Islet of Langerhans (tissue), 1 donor: Measurements from ENCODE around the gene MRPL10.

Experiments used
- FAIRE-seq: peaks from one replicate; lab custom pipeline; 2011; peaks lifted over from hg19 to GRCh38; lab: Jason Lieb, UNC

Gene MRPL10

DNA sequence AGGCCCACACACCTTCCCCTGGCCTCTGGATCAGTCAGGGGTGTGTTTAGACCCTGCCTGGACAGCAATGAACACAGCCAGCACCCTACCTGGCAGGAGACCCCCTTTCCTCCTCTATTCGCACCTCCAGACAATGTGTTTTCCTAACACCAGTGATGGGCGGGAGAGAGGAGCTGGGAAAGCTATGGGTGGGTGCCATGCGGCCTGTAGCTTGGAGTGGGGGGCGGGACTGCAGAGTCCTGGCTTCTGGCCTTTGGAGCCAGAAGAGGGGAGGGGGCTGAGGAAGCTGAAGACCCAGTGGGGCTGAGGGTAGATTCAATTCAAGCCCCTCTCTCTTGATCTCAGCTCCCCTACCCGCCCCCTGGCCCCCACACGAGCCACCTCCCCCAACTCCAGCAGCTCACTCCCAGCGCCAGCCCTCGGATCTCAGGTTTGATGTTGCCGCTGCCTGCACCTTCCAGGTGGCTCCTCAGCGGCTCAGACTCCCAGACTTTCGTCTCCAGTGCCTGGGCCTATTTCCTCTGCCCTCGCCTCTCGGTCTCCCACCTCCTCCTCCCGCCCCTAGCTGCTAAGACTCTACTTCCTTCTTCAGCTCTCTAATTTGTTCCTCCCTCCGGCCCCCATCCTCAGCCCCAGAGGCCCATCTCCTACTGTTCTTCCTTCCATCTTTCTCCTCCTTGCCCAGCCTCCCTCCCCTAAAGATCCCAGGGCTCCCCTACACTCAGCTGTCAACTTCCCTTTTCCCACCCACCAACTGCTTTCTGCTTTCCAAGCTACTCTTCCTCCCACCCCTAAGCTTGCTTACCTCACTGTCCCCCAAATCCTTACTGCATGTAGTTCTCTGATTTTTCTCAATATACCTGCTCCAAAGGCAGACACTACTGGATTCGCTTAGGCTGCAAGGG is 26.5 kb upstream of the MRPL10 start:
- no peak for FAIRE-seq

DNA sequence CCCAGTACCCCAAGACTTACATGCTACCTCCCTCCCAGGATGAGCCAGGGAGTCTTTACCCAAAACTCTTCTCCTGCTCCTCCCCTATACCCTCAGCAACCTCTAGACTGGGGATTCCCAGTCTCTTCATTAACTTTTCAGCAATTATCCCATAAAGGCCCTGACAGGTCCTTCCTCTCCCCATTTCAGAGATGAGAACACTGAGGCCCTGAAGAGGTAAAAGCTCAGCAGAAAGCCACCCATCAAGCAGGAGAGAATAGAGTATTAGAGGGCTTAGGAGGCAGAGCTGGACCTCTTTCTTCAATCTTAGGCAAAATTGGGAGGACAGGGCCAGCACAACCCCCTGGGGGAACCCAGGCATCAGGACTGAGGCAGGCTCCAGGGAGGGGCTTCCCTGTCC is 25.5 kb upstream of the MRPL10 start:
- FAIRE-seq, result no peak

DNA sequence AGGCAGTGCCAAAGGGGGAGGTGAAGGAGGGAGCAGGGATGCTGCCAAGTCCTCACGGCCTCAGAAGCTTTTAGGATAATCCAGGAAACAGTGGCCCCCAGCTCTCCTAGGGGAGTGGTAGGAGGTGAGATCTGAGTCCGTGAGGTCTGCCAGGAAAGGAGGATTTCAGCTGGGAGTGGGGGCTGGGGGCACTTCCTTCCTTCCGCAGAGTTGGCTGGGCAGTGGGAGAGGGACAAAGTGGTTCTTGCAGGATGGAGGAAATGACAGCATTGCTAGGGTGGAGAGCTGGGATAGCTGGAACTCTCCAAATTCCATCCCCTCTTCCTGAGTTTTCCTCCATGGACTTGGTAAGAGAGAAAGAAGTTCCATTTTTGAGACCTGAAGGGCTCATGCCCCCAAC is 24.4 kb upstream of the MRPL10 start:
- no peak for FAIRE-seq

DNA sequence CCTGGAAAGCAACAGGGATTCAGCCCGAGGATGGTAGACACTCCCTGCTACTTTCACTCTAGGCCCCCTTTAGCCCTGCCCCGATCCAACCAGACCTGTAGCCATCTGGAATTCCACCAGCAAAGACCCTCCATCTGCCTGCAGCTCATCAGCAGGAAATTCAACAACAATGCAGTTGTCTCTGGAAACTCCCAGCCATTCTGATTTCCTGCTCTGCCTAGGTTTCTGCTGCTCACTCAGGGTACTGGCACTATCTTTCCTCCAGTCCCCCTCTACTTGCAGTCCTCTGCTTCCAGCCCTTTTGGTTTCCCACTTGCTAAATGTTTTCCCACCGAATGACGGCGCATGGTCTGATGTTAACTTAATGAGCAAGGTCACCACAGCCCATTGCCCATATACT is 22.3 kb upstream of the MRPL10 start:
- no peak for FAIRE-seq

DNA sequence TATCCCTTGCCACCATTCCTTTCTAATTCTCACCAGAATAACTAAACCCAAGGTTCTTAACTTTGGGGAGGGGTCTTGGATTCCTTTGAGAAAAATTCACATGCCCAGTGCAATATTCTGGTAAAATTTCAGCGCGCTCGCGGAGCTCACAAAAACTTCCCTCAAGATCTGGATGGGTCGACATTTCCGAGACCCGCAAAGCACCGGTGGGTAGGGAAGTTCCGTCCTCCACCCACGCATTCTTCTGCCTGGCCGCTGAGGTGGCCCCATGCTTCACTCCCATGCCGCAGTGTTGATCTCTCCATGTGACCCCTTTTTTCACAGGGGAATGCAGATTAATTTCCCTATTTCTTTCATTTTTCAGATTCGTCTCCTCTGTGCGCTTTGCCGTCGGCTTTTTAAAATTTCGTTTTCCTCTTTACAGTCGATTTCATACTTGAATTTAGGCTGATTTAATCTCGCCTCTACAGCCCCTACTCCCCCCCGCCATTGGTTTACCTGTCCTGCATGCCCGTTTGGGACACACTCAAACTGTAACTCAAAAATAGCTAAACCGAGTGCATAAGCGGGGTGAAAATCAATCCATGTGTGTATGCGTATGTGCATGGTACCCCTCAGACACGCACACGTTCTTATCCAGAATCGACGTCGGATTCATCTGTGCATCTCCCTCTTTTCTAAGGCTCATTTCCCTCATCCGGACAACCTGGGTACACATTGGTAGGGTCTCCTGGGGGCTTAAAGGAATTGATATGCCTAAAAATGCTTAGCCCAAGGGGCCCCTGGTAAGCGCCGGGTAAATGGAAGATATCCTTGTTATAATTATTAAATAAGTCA is 21.0 kb upstream of the MRPL10 start:
- no peak for FAIRE-seq

DNA sequence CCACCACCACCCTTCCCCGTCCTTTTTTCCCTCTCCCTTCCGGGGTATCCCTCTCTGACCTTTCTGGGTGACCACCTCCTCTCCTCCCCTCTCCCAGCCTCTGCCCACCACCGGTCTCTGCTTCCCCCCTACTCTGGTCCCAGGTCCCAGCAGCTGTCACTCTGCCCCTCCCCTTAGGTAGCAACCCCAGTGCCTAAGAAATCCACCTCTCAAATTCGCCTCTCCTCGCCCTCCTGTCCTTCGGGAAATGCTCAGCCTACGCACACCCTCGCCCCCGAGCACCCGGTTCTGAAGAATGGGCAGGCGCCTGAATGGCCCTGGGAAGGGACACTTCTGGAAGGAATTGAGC is 20.4 kb upstream of the MRPL10 start:
- FAIRE-seq, result no peak

DNA sequence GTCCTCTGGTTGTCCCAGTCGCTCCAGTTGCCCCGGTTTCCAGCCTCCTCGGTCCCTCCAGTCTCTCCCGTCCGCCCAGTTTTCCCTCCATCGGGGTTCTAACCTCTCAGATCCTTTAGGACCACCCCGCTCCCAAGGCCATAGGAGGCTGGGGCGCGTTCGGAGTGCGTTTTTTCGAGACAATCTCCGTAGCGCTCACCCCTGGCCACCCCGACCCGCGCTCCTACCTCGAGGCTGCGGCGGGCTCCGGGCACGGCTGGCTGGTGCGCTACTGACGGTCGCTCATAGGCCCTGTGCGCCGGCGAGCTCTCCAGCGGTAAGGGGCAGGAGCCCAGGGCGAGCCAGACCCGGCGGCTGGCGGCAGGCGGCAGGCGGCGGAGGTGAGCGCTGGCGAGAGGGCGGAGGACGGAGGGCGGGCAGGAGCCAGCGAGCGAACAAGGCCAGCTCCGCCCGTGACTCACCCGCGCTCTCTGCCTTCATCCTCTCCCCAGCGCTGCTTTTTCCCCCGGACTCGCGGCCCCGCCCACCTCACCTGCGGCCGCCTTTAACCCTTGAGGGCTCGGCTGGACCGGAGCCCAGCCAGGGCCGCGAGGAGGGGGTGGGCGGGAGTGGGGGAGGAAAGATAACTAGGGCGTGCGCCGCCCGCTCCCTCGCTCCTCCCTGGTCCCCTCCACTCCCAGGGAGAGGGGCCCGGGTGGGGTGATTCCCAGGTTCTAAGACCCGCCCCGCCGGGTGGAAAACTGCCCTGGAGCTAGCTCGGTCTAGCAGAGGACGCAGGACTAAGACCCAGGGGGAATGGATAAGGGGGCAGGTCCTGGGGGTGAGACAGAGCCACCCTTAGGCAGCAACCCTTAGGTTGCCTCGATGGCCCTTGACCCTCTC is 19.6 kb upstream of the MRPL10 start, which contains the start of gene SP6:
Gene SP6, minus strand, starts transcription at position 472 of the 882 bp plus-strand sequence. CDS start 2,734 bp downstream, outside the sequence.
- no peak for FAIRE-seq

DNA sequence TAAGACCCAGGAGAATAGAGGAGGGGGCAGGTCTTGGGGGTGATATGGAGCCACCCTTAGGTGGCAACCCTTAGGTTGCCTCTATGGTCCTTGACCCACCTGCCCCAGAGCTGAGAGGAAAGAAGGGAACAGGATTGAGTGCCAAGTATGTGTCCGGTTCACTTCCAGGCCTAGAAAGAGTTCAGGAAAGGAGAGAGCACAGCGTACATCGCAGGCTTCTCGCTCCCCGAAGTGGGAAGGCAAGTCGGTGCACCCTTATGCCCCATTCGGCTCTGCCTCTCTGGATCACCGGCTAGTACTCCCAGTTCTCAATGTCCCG is 19.0 kb upstream of the MRPL10 start:
- FAIRE-seq, result no peak

DNA sequence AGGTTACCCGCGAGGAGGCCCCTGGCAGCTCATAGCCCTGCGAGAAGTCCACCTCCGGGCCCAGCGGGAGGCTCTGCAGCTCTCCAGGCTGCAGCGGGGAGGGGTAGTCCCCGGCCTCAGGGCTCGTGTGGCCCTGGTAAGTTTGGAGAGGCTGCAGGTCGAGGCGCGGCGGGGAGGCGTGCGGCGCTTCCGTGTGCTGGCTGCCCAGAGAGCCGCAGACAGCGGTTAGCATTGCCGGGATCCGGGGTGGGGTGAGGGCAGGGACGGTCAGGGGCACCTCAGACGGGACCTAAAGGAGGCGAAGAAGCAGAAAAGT is 16.8 kb upstream of the MRPL10 start:
- no peak for FAIRE-seq

DNA sequence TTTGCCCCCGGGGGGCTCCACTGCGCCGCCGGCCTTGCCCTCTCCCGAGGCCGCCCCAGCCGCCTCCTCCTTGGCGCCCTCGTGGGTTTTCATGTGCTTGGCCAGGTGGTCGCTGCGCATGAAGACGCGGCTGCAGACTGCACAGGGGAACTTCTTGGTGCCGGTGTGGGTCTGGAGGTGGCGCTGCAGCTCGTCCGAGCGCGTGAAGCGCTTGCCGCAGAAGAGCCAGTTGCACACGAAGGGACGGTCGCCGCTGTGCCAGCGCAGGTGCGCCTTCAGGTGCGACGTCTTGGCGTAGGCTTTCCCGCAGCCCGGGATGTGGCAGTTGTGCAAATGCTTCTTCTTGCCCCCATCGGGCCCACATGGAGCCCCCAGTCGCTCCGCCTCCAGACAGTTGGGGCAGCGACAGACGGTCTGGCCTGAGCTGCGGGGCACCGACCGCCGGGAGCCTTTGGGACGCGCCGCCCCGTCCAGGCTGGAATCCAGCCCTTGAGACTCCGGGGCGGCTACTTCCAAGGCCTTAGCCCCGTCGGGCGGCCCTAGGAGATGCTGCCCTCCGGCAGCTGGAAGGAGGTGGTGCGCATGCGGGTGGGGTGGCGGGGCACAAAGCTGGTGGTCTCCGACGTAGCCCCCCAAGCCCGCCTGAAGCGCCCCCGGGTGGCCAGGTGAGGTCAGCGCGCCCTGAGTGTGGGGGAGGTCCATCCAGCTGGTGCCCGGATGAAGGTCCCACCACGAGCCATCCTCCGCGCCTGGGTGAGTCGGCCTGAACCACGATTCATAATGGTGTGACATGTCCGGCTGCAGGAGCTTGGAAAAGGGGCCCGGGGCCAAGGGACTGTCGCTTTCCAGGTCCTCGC is 16.2 kb upstream of the MRPL10 start:
- no peak for FAIRE-seq

DNA sequence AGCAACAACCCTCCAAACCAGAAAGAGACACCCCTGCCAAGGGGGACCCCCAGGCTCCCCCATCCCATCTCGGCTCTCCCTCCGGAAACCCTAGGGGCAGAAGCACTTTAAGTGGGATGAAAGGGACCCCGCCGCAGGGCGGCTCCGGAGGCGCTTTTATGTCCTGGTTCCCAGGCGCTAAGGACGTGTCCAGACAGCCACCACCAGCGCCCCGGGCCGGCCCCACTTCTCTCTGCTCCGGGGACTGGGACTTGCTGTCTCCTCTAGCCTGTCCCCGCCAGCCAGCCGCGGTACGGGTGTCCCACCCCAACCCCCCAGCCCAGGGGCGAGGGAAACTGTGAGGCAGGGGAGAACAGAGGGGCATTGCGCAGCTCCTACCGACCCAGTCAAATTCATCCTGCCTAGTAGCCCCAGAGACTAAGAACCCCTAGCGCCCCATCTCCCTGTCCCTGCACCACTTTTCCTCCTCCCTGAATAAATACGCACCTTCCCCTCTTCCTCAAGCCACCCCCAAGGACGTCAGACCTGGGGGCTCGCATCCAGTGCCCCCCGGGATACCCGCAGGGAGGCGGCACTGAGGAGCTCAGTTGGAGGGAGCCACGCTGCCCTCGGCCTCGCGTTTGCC is 15.5 kb upstream of the MRPL10 start:
- FAIRE-seq, result no peak

DNA sequence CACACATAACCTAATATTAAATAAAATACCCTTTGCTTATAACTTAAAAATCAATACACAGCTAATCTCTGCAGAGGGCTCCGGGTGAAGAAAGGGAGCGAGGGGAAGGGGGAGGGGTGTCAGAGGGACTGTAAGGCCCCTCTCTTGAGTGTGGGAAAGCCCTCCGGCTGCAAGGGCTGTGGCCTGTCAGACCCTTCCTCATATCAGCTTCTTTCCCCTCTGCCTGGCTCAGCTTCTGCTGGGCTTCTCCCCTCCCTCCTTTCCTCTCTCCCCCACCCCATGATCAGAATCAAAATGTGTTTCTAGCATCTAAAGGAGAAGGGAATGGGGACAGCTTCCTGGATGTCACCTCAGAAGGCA is 14.4 kb upstream of the MRPL10 start:
- FAIRE-seq, result no peak

DNA sequence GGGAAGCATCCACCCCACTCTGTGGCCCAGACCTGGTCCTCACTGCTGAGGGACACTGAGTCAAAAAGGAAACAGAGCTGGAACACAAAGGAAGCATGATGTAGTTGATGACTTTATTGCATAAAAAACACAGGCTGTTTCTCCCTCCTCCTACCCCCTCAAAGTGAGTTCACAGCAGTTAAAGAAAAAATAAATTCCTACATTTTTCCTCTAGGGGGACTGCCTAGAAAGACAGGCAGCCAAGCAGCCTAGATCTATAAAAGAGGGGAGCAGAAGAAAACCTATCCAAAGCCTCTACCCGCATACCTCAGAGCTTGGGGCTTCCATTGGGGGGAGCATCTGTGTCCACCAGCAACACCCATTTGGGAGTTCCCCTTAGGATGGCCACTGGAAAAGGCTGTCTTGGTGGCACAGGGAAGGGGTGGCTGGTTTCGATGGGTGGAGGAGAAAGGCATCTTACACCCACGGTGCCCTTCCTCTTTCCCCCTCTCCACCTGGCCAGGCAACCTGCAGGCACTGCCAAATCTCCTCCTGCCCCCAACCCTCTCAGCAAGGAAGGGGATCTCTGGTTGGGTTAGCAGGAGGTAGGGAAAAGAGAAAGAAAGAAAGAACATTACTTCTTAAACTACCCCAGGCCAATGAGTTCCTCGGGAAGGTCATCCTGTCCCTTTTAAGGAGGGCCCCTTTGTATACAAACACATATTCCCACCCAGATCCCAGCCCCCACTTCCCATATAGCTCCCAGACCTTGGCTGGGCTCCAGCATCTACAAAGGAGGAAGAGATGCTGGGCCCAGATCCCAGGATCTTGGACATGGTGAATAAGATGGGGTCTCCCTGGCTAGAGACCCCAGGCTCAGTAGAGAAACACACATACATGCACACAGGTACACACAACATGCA is 13.7 kb upstream of the MRPL10 start:
- no peak for FAIRE-seq

DNA sequence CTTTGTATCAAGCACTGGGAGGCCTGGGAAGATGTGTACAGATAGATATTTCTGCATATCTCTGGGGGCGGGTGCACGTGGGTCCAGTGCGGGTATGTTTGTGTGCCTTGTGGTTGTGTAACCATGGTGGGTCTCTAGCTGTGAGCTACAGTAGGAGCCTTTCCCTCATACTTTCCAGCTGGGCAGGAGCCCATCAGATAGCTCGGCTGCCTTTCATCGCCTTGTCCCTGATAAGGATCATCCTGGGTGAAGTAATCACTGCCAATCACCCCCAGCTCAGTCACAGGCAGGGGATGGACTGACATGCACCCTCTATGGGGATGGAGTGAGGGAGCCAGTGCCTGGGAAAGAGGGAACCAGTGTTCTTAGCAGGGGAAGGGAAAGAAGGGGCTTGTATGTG is 12.9 kb upstream of the MRPL10 start:
- FAIRE-seq, result no peak

DNA sequence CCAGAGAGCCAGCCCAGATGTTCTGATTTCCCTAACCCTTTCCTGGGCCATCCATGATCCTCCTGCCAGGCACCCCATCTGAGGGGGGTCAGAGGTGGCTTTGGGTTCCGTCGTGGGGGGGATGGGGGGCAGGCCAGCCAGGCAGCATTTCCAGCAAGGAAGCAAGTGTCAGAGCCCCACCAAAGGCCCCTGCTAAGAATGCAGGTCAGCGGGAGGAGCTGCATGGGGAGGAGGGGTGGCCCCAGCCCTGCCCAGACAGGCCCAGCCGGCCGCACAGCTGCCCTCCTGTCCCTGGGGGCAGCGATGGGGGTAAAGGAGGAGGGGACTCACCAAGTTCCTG is 12.0 kb upstream of the MRPL10 start:
- no peak for FAIRE-seq

DNA sequence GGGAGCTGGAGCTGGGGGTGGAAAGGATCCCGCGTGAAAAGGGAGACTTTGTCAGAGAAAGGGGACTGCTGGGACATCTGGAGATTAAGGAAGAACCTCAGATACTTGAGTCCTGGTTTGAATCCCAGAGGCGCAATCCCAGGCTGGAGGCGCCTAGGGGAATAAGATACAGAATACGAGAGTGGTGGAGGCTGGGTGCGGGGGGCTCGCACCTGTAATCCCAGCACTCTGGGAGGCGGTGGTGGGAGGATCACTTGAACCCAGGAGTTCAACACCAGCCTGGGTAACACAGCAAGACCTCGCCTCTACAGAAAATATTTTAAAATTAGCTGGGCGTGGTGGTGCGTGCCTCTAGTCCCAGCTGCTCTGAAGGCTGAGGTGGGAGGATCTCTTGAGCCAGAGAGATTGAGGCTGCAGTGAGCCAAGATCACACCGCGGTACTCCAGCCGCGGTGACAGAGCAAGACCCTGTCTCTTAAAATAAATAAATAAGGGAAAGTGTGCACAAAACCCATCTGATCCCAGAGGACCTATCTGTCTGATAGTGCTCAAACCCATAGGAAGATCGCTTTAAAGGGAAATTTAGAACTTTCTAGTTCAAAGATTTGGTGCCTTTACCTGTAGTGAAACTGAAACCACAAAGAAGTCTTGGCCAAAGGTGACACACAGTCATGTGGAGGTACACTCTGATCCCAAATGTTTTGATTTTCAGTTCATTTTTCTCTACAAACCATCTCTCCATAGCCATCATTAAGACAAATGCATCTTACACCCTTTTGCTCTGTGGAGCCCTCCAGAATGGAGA is 10.3 kb upstream of the MRPL10 start:
- no peak for FAIRE-seq

DNA sequence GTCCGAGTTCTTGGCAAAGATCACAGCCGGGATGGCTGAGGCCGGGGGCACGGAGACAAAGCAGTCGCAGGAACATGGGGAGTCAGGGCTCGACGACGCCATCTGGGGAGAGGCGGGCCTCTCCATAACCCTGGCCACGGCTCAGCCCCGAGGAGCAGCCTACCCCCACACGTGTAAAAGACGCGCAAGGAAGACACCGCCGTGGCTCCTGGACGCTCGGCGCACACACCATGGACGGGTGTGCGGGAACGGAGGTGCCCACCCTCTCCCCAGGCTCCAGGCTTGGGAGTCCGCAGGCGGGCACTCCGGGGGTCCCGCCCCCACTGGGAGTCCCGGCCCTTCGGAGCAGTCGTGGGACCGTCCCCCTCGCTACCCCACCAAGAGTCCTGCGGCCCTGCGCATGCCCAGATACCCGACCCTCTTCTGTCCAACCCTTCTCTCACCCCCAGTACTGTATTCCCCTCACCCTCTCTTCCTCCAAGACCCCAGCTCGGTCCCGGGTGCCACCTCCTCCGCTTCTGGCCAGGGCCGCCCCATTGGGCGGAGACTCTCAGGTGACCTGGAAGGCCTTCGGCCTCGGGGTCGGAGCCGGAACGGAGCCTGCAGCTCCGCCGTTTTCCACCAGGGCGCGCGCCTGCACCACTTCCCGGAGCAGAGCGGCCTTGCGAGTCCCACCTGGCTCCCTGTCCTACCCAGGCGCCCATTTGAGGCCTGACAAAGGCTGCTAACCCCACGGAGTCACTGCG is 9.6 kb upstream of the MRPL10 start, which contains the start of gene SCRN2:
Gene SCRN2, minus strand, starts transcription at position 532 of the 746 bp plus-strand sequence. Its CDS starts 430 bp downstream, at position 102.
- no peak for FAIRE-seq

DNA sequence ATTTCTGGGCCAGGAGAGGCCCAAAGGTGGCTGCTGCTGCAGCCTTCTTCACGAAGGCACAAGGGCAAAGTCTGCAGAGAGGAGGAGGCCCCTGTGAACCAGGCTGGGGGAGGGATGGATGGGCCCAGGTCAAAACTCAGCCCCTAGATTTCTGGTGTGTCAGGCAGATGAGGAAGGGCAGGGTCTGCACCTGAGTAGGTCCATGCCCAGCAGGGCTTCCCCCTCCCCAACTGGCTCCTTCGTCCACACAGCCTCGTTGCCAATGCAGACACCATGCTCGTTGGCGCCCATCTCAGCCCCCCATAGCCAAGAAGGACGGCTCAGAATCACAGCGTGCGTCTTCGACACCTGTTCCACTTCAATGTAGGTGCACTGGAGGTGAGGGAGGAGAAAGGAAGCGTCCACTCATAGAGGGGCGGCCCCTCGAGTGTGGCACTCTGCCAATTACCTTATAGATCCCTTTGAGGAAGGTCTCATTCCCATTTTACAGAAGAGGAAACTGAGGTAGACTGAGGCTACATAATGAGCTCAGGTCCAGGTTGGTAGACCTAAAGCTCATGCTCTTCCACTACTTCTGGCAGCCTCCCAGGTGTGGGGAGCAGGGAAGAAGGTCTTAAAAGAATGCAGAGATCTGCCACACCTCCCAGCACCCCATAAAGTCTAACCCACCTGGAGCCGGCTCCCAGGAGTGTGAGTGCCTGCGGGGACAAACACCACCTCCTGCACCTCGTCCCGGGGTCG is 8.8 kb upstream of the MRPL10 start:
- FAIRE-seq, result no peak
